Breast epithelium (tissue), 3 donors: Measurements from ENCODE around the gene RICTOR.

Experiments used
- POLR2A ChIP-seq: fragments of 450-650 bp; IDR thresholded peaks from one replicate; pipeline ENCODE4 v1.6.1; 2016; ENCODE audit warnings: antibody characterized with exemption, mild to moderate bottlenecking, moderate library complexity
- POLR2AphosphoS5 ChIP-seq, 3 donors: sonication (generic); formaldehyde crosslinking; IDR thresholded peaks; one replicate each; pipeline ENCODE4 v1.6.1; 2017; ENCODE audit warnings: antibody characterized with exemption in 3 of 3
- TF ChIP-seq, protein P1 (sequence below), 3 donors: fragments of 450-650 bp; IDR thresholded peaks; one replicate each; pipeline ENCODE4 v1.5.1; 2016 to 2017; ENCODE audit warnings: antibody characterized with exemption in 3 of 3, mild to moderate bottlenecking in 3 of 3, moderate library complexity in 3 of 3

DNA sequence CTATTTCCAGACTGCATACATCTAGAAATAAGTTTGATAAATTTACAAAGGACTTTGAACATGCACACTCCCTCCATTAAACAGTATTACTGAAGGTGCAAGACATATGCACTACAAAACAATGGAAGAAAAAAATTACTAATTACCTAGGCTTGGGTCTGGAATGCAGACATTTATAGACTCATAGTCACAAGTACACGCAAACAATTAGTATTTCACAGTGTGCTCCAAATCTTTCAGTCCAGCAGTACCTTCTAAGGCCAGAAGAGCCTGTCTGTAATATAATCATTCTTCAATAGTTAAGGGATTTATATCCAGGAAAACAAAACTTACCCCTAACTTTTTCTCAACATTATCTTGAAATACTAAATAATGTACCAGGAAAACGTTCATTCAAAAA, 11.2 kb downstream of the RICTOR start:
- TF ChIP-seq, protein P1, sequence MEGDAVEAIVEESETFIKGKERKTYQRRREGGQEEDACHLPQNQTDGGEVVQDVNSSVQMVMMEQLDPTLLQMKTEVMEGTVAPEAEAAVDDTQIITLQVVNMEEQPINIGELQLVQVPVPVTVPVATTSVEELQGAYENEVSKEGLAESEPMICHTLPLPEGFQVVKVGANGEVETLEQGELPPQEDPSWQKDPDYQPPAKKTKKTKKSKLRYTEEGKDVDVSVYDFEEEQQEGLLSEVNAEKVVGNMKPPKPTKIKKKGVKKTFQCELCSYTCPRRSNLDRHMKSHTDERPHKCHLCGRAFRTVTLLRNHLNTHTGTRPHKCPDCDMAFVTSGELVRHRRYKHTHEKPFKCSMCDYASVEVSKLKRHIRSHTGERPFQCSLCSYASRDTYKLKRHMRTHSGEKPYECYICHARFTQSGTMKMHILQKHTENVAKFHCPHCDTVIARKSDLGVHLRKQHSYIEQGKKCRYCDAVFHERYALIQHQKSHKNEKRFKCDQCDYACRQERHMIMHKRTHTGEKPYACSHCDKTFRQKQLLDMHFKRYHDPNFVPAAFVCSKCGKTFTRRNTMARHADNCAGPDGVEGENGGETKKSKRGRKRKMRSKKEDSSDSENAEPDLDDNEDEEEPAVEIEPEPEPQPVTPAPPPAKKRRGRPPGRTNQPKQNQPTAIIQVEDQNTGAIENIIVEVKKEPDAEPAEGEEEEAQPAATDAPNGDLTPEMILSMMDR (IDR thresholded peaks at IDR 0.05), result no peak
- TF ChIP-seq POLR2A (no peak), POLR2AphosphoS5 (IDR thresholded peaks at IDR 0.05) (no peak)
